OCI-LY1 (cell line): ENCODE results near the gene PPM1D.

Experiments used
- H2AFZ ChIP-seq: fragments of 200-600 bp; sonication (generic), shearing (Covaris generic); 2 replicates; pipeline ENCODE4 v1.6.0; 2014; ENCODE audit warnings: antibody characterized with exemption, mild to moderate bottlenecking, low read length
- H3F3A ChIP-seq: fragments of 200-600 bp; sonication (generic), shearing (Covaris generic); 2 replicates; pipeline ENCODE4 v1.6.0; 2014; ENCODE audit warnings: mild to moderate bottlenecking, antibody characterized with exemption, low read length, moderate library complexity; ENCODE audit not compliant: insufficient read depth
- H3K27ac ChIP-seq: fragments of 200-600 bp; sonication (generic); 2 replicates; pipeline ENCODE4 v1.5.1; 2014; ENCODE audit warnings: low read length, mixed run types, mild to moderate bottlenecking, low read depth; ENCODE audit not compliant: poor library complexity, severe bottlenecking
- H3K27me3 ChIP-seq: fragments of 200-600 bp; sonication (generic); 2 replicates; pipeline ENCODE4 v1.6.0; 2014; ENCODE audit warnings: antibody characterized with exemption, mild to moderate bottlenecking, low read length, moderate library complexity; ENCODE audit not compliant: insufficient read depth
- H3K36me3 ChIP-seq: fragments of 200-600 bp; sonication (generic); 2 replicates; pipeline ENCODE4 v1.6.1; 2014; ENCODE audit warnings: mild to moderate bottlenecking, antibody characterized with exemption, low read length, moderate library complexity, mixed read lengths; ENCODE audit not compliant: insufficient read depth
- H3K4me1 ChIP-seq: fragments of 200-600 bp; sonication (generic); 2 replicates; pipeline ENCODE4 v1.5.1; 2014; ENCODE audit warnings: mild to moderate bottlenecking, low read length, moderate library complexity; ENCODE audit not compliant: insufficient read depth, severe bottlenecking
- H3K4me2 ChIP-seq: fragments of 200-600 bp; sonication (generic), shearing (Covaris generic); 2 replicates; pipeline ENCODE4 v1.6.1; 2014; ENCODE audit warnings: low read length
- H3K4me3 ChIP-seq: fragments of 200-600 bp; sonication (generic); 2 replicates; pipeline ENCODE4 v1.5.1; 2014; ENCODE audit warnings: low read length, low read depth, mild to moderate bottlenecking, mixed read lengths; ENCODE audit not compliant: poor library complexity, severe bottlenecking
- H3K79me2 ChIP-seq: fragments of 200-600 bp; shearing (Covaris generic); 2 replicates; pipeline ENCODE4 v1.6.1; 2016; ENCODE audit warnings: mixed run types, low read length, mixed read lengths; ENCODE audit not compliant: insufficient read depth
- H3K9ac ChIP-seq: fragments of 200-600 bp; sonication (generic), shearing (Covaris generic); 2 replicates; pipeline ENCODE4 v1.6.1; 2014; ENCODE audit warnings: mild to moderate bottlenecking, low read length, mixed read lengths
- H3K9me2 ChIP-seq: fragments of 200-600 bp; sonication (generic), shearing (Covaris generic); 2 replicates; pipeline ENCODE4 v1.6.1; 2014; ENCODE audit warnings: low read depth, mild to moderate bottlenecking, low read length, mixed read lengths
- H3K9me3 ChIP-seq: fragments of 200-600 bp; shearing (Covaris generic); 2 replicates; pipeline ENCODE4 v1.6.1; 2014; ENCODE audit warnings: low read length, mixed read lengths
- H4K20me1 ChIP-seq: fragments of 200-600 bp; sonication (generic), shearing (Covaris generic); 2 replicates; pipeline ENCODE4 v1.6.0; 2016; ENCODE audit warnings: mild to moderate bottlenecking, low read length; ENCODE audit not compliant: insufficient read depth
- CTCF ChIP-seq: fragments of 200-600 bp; sonication (generic), shearing (Covaris generic); IDR thresholded peaks from 2 replicates; pipeline ENCODE4 v1.5.1; 2017; ENCODE audit warnings: mild to moderate bottlenecking, antibody characterized with exemption, low read length, moderate library complexity, mixed read lengths
- EZH2 ChIP-seq: fragments of 200-600 bp; sonication (generic), shearing (Covaris generic); IDR thresholded peaks from 2 replicates; pipeline ENCODE4 v1.8.0; 2017; ENCODE audit warnings: borderline replicate concordance, mixed run types, mild to moderate bottlenecking, antibody characterized with exemption, low read length, moderate library complexity, mixed read lengths

Gene PPM1D

GRCh38 chr17:60583008-60583407 is 17.0 kb upstream of the PPM1D start:
- H3K79me2 ChIP-seq = no peaks in the 10 kb centered on the region
- H4K20me1 ChIP-seq = no peaks in the 10 kb centered on the region
- no peak overlapping the region for H3K27ac ChIP-seq
- no peaks in the 10 kb centered on the region for H3K36me3 ChIP-seq
- H3K9me2 ChIP-seq = no peaks in the 10 kb centered on the region
- H3K4me2 ChIP-seq = no peak overlapping the region
- H3K27me3 ChIP-seq = no peaks in the 10 kb centered on the region
- H3K9me3 ChIP-seq = no peaks in the 10 kb centered on the region
- H3K4me1 ChIP-seq = no peaks in the 10 kb centered on the region
- TF ChIP-seq CTCF = no peak
- no peak overlapping the region for H3K9ac ChIP-seq
- no peak overlapping the region for H2AFZ ChIP-seq
- no peak overlapping the region for H3K4me3 ChIP-seq
- H3F3A ChIP-seq = no peaks in the 10 kb centered on the region

GRCh38 chr17:60585887-60586286 is 14.1 kb upstream of the PPM1D start:
- H2AFZ ChIP-seq = no peak overlapping the region
- H3K4me1 ChIP-seq = no peaks in the 10 kb centered on the region
- H3K9me3 ChIP-seq = no peaks in the 10 kb centered on the region
- H3K27me3 ChIP-seq = no peaks in the 10 kb centered on the region
- no peaks in the 10 kb centered on the region for H3K79me2 ChIP-seq
- TF ChIP-seq EZH2 (no peak), CTCF (no peak)
- H3K4me3 ChIP-seq = no peak overlapping the region
- H3K27ac ChIP-seq = no peak overlapping the region
- no peak overlapping the region for H3K4me2 ChIP-seq
- H3K9me2 ChIP-seq = no peaks in the 10 kb centered on the region
- H4K20me1 ChIP-seq = no peaks in the 10 kb centered on the region
- no peak overlapping the region for H3K9ac ChIP-seq
- no peaks in the 10 kb centered on the region for H3F3A ChIP-seq
- no peaks in the 10 kb centered on the region for H3K36me3 ChIP-seq

GRCh38 chr17:60586288-60586974 is 13.6 kb upstream of the PPM1D start:
- Histone ChIP-seq H3F3A (no peaks in the 10 kb centered on the region), H2AFZ (no peak overlapping the region), H3K4me2 (no peak overlapping the region), H3K4me3 (no peak overlapping the region), H3K9me2 (no peaks in the 10 kb centered on the region), H3K79me2 (no peaks in the 10 kb centered on the region), H3K4me1 (no peaks in the 10 kb centered on the region), H4K20me1 (no peaks in the 10 kb centered on the region), H3K27me3 (no peaks in the 10 kb centered on the region), H3K27ac (no peak overlapping the region), H3K9me3 (no peaks in the 10 kb centered on the region), H3K36me3 (no peaks in the 10 kb centered on the region), H3K9ac (no peak overlapping the region)
- TF ChIP-seq CTCF = peak; percentile 44
- no peak for TF ChIP-seq EZH2
